Loucy (cell line): ENCODE results near the gene CRACDL.

ENCODE experiments used
- CTCF ChIP-seq: fragments of 200-600 bp; sonication (generic); conservative IDR thresholded peaks from 2 replicates; pipeline ENCODE4 v1.5.1; 2014; ENCODE audit warnings: mild to moderate bottlenecking, antibody characterized with exemption, low read length
- EZH2phosphoT487 ChIP-seq: fragments of 200-600 bp; IDR thresholded peaks from 2 replicates; pipeline ENCODE4 v1.6.1; 2018; ENCODE audit warnings: antibody characterized with exemption, mild to moderate bottlenecking, moderate library complexity, borderline replicate concordance

GRCh38 chr2:98822301-98823164 is 113.5 kb downstream of the CRACDL start:
- TF ChIP-seq CTCF (no peak), EZH2phosphoT487 (no peak)
